GM18499 (cell line): ENCODE results near the gene MYO1G.
"Not testable (repeated sequence)": the region's sequence is repeated elsewhere in the genome, so short reads cannot be mapped to it uniquely, and the experiment has no call there.

Experiments
- ATAC-seq: cut with Tn5 transposase; IDR thresholded peaks from one replicate; pipeline ENCODE4 v1.9.1; 2021; ENCODE audit warnings: moderate number of reproducible peaks; ENCODE audit not compliant: insufficient read depth, unreplicated experiment

MYO1G gene

GRCh38 chr7:44955733-44956132 lies 23.1 kb downstream of the MYO1G start:
- ATAC-seq: no peak

- ATAC-seq: no peak
These were observed 25.7 kb downstream of the MYO1G start for GRCh38 chr7:44953156-44953555.

- no peak for ATAC-seq
These were observed 29.5 kb downstream of the MYO1G start for GRCh38 chr7:44949303-44949702.

GRCh38 chr7:44945479-44945878 lies 33.3 kb downstream of the MYO1G start:
- no peak for ATAC-seq

GRCh38 chr7:44944821-44945220 lies 34.0 kb downstream of the MYO1G start:
- no peak for ATAC-seq

- no peak for ATAC-seq
These were observed 35.2 kb downstream of the MYO1G start for GRCh38 chr7:44943631-44944030.

- no peak for ATAC-seq
These were observed 41.4 kb downstream of the MYO1G start for GRCh38 chr7:44937426-44937825.

GRCh38 chr7:44936322-44936721 lies 42.5 kb downstream of the MYO1G start:
- no peak for ATAC-seq

- no peak for ATAC-seq
These were observed 43.2 kb downstream of the MYO1G start for GRCh38 chr7:44935583-44935982.

GRCh38 chr7:44935016-44935415 lies 43.8 kb downstream of the MYO1G start:
- ATAC-seq: no peak

GRCh38 chr7:44934510-44934909 lies 44.3 kb downstream of the MYO1G start:
- not testable (repeated sequence) for ATAC-seq

- ATAC-seq: no peak
These were observed 47.9 kb downstream of the MYO1G start for GRCh38 chr7:44930921-44931320.

- no peak for ATAC-seq
These were observed 56.5 kb downstream of the MYO1G start for GRCh38 chr7:44922351-44922694.

GRCh38 chr7:44921607-44922350 lies 57.0 kb downstream of the MYO1G start:
- ATAC-seq: no peak

GRCh38 chr7:44920119-44920518 lies 58.7 kb downstream of the MYO1G start:
- ATAC-seq: no peak

- ATAC-seq: no peak
These were observed 60.8 kb downstream of the MYO1G start for GRCh38 chr7:44918029-44918428.

- ATAC-seq: no peak
These were observed 61.4 kb downstream of the MYO1G start for GRCh38 chr7:44917465-44917864.

- peak; percentile 57 for ATAC-seq
These were observed 63.7 kb downstream of the MYO1G start for GRCh38 chr7:44914992-44915607.

GRCh38 chr7:44912775-44913347 lies 66.0 kb downstream of the MYO1G start:
- no peak for ATAC-seq
